Measurements from ENCODE around the gene ADAMTS2. TPM values are rescaled to one million over a fixed set of nuclear protein-coding genes. Genes with fewer than 3 reads are reported as not detected.

ADAMTS2 gene
- total and polyA plus RNA-seq, 2 experiments from 2014 or later: 62.0 to 132 TPM

DNA sequence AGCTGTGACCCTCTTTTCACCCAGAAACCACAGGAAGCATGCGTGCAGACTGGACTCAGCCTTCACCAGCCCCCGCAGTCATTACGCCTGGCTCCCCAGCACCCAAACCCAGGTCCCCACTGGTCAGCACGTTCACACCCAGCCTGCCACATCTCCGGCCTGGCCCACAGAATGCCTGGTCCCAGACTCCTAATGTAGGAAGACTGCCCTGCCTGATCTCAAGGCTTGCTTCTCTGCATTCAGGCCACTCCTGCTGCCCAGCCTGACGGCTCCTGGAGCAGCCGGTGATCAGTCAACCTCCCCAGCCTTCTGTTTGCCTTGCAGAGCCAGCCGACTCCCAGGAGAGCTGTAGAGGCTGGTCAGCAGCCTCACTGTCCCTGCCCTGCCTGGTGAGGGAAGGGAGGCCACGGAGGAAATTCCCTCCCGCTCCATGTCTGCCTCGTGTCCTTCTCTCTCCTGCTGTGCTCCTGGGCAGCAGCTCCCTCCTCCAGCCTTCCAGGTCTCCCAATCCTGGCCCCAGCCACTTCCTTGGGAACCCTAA lies 25.4 kb downstream of the ADAMTS2 start:
- Histone ChIP-seq H2AFZ (peak overlapping the region; percentile 30; the same call in 1 of the 2 replicates), H3K27me3 (replicated peaks; ENCODE audit: insufficient read depth) (no peaks in the 10 kb centered on the region), H3K9ac (peak overlapping the region; percentile 70), H3K36me3 (ENCODE audit: low read depth) (no peaks in the 10 kb centered on the region), H4K20me1 (ENCODE audit: insufficient read depth) (no peaks in the 10 kb centered on the region), H3K79me2 (ENCODE audit: insufficient read depth) (peaks cover 99% of the 10 kb centered on the region), H3K4me3 (no peak overlapping the region), H3K9me2 (ENCODE audit: insufficient read depth) (no peaks in the 10 kb centered on the region), H3K9me3 (ENCODE audit: low read depth) (no peaks in the 10 kb centered on the region), H3F3A (ENCODE audit: insufficient read depth) (no peaks in the 10 kb centered on the region), H3K27ac (peak overlapping the region; percentile 74), H3K4me1 (ENCODE audit: insufficient read depth) (peaks cover 30% of the 10 kb centered on the region), H3K4me2 (ENCODE audit: unreplicated experiment) (peak overlapping the region; percentile 34)
- peak; percentile 75 for DNase-seq
- 38 to 42% methylated on average over 11 of the region's 11 CpGs for WGBS, 2 experiments (ENCODE audit: low coverage in 1 of 2, low lambda C conversion rate in 2 of 2, missing lambda C conversion rate in 2 of 2)
- TF ChIP-seq EZH2phosphoT487 (IDR thresholded peaks at IDR 0.05; ENCODE audit: insufficient read depth, low read depth): no peak
- TF ChIP-seq EZH2 (IDR thresholded peaks at IDR 0.05; ENCODE audit: insufficient read depth, poor library complexity, severe bottlenecking): no peak
- in situ Hi-C loops (cut with MboI): no loop called here

DNA sequence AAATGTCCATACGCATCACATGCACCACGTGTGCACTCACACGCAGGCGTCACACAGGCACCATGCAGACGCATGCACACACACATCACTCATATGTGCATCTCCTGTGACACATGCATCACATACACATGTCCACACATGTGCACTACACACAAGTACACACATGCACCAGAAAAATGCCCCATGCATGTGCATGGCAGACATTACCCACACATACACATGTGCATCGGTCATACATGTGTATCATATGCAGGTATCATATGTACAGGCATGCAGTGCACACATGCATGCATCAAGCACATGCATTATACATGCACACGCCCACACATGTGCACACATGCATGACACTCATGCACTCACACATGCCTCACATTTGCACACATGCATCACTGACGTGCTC lies 26.1 kb downstream of the ADAMTS2 start:
- Histone ChIP-seq H3K36me3 (ENCODE audit: low read depth) (no peaks in the 10 kb centered on the region), H3K27me3 (replicated peaks; ENCODE audit: insufficient read depth) (no peaks in the 10 kb centered on the region), H3K4me2 (ENCODE audit: unreplicated experiment) (no peak overlapping the region), H3K9me3 (ENCODE audit: low read depth) (no peaks in the 10 kb centered on the region), H4K20me1 (ENCODE audit: insufficient read depth) (no peaks in the 10 kb centered on the region), H3F3A (ENCODE audit: insufficient read depth) (no peaks in the 10 kb centered on the region), H3K79me2 (ENCODE audit: insufficient read depth) (peaks cover 98% of the 10 kb centered on the region), H3K4me3 (no peak overlapping the region), H3K4me1 (ENCODE audit: insufficient read depth) (peaks cover 35% of the 10 kb centered on the region), H3K27ac (peak overlapping the region; percentile 74; the same call in 1 of the 2 replicates), H2AFZ (no peak overlapping the region), H3K9ac (peak overlapping the region; percentile 70), H3K9me2 (ENCODE audit: insufficient read depth) (no peaks in the 10 kb centered on the region)
- TF ChIP-seq EZH2phosphoT487 (IDR thresholded peaks at IDR 0.05; ENCODE audit: insufficient read depth, low read depth): no peak
- TF ChIP-seq EZH2 (IDR thresholded peaks at IDR 0.05; ENCODE audit: insufficient read depth, poor library complexity, severe bottlenecking): no peak
- no peak for DNase-seq
- WGBS, 2 experiments (ENCODE audit: low coverage in 1 of 2, low lambda C conversion rate in 2 of 2, missing lambda C conversion rate in 2 of 2): 90 to 91% methylated on average over 8 of the region's 8 CpGs
- in situ Hi-C loops (cut with MboI): no loop called here

DNA sequence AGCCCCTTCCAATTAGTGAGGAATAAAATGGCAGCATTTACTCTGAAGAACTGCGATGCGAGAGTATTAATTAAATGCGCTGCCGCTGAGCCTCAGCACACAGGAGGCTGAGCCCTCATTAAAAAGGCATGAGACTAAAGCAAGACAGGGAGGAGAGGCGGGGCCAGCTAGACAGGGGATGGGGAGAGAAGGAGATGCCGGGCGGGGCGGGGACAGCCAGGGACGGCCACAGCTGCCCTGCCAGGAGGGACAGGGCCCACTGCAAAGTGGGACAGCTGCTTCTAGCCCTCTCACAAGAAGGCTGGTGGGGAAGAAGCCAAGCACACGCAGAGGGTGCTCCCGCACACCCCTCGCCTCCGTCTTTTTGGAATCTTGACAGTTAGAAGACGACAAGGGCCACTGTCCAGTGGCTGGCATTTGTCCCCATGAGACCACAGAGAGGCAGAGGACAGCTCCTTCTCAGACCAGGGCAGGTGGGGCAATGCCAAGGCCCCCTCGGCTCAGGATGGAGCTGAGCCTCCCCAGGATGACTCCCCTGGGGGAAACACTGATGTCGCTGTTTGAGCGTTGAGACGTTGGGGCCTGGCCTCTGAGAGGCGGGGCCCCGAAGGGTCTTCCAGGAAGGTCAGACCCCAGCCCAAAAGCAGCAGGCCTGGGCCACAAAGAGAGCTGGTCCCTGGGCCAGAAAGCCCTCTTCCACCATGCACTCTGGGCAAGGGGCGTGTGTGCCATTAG lies 26.9 kb downstream of the ADAMTS2 start:
- DNase-seq: no peak
- WGBS, 2 experiments (ENCODE audit: low coverage in 1 of 2, low lambda C conversion rate in 2 of 2, missing lambda C conversion rate in 2 of 2): 54 to 61% methylated on average over 17 to 21 of the region's 21 CpGs

DNA sequence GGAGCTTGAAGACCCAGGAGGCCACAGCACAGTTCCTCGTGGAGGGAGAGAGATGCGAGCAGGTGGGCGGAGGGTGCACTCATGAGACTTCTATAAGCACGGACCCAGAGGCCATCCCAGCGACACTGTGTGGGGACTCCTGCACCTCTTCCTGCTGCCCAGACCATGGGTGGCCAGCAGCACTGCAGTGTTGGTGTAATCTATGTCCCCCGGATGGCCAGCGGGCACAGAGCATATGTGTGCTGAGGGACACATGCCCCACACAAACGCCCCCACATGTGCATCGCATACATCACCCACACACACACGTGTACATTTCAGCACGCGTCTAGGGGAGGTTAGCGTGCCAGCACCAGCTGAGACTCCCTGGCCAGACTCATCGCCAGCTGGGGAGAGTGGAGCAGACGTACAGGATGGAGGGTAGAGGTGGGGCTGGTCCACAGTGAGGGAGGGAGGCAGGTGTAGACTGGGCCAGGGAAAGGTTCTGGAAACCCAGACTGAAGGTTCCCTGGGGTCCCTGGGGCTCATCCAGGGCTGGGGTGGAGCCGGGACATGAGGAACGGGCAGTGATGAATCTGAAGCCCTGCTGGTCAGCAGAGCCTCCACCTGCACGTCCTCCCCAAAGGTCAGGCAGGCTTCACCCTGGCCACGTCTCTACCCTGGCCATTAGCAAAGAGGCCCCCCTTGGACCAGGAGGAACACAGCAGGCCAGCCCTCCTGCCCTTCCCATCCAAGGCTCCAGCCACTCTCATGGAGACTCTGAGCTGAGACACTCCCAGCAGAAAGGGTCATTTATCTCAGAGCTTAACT lies 27.6 kb downstream of the ADAMTS2 start:
- no peak for TF ChIP-seq EZH2 (IDR thresholded peaks at IDR 0.05; ENCODE audit: insufficient read depth, poor library complexity, severe bottlenecking)
- no peak for TF ChIP-seq EZH2phosphoT487 (IDR thresholded peaks at IDR 0.05; ENCODE audit: insufficient read depth, low read depth)
- Histone ChIP-seq H3K9ac (no peak overlapping the region), H3K27ac (no peak overlapping the region), H2AFZ (no peak overlapping the region), H3F3A (ENCODE audit: insufficient read depth) (no peaks in the 10 kb centered on the region), H3K4me3 (no peak overlapping the region), H3K9me3 (ENCODE audit: low read depth) (no peaks in the 10 kb centered on the region), H3K27me3 (replicated peaks; ENCODE audit: insufficient read depth) (no peaks in the 10 kb centered on the region), H3K36me3 (ENCODE audit: low read depth) (no peaks in the 10 kb centered on the region), H3K4me2 (ENCODE audit: unreplicated experiment) (no peak overlapping the region), H4K20me1 (ENCODE audit: insufficient read depth) (no peaks in the 10 kb centered on the region), H3K9me2 (ENCODE audit: insufficient read depth) (no peaks in the 10 kb centered on the region), H3K4me1 (ENCODE audit: insufficient read depth) (peaks cover 36% of the 10 kb centered on the region), H3K79me2 (ENCODE audit: insufficient read depth) (peaks cover 90% of the 10 kb centered on the region)
- in situ Hi-C loops (cut with MboI): no loop called here
- WGBS, 2 experiments (ENCODE audit: low coverage in 1 of 2, low lambda C conversion rate in 2 of 2, missing lambda C conversion rate in 2 of 2): 81 to 86% methylated on average over 19 of the region's 19 CpGs
- DNase-seq: no peak

More for the DNA sequence above, 26.9 kb downstream of the ADAMTS2 start:
- H3K27me3 ChIP-seq (replicated peaks; ENCODE audit: insufficient read depth): no peaks in the 10 kb centered on the region
- peaks cover 39% of the 10 kb centered on the region for H3K4me1 ChIP-seq (ENCODE audit: insufficient read depth)
- H3K79me2 ChIP-seq (ENCODE audit: insufficient read depth): peaks cover 94% of the 10 kb centered on the region
- no peak overlapping the region for H2AFZ ChIP-seq
- in situ Hi-C loops (cut with MboI): no loop called here
- no peaks in the 10 kb centered on the region for H4K20me1 ChIP-seq (ENCODE audit: insufficient read depth)
- no peaks in the 10 kb centered on the region for H3K9me3 ChIP-seq (ENCODE audit: low read depth)
- H3K27ac ChIP-seq: no peak overlapping the region
- TF ChIP-seq EZH2 (IDR thresholded peaks at IDR 0.05; ENCODE audit: insufficient read depth, poor library complexity, severe bottlenecking): no peak
- no peak overlapping the region for H3K4me3 ChIP-seq
- H3F3A ChIP-seq (ENCODE audit: insufficient read depth): no peaks in the 10 kb centered on the region
- no peak overlapping the region for H3K4me2 ChIP-seq (ENCODE audit: unreplicated experiment)
- H3K9me2 ChIP-seq (ENCODE audit: insufficient read depth): no peaks in the 10 kb centered on the region
- no peaks in the 10 kb centered on the region for H3K36me3 ChIP-seq (ENCODE audit: low read depth)
- H3K9ac ChIP-seq: no peak overlapping the region
